Transverse colon (tissue), 4 donors: ENCODE measurements around the gene HEYL.

Experiments used
- EP300 ChIP-seq: sonication (generic); formaldehyde crosslinking; IDR thresholded peaks from one replicate; pipeline ENCODE4 v1.6.1; 2017; ENCODE audit warnings: antibody characterized with exemption, low read depth
- POLR2AphosphoS5 ChIP-seq, 3 donors: sonication (generic); formaldehyde crosslinking; IDR thresholded peaks; one replicate each; pipeline ENCODE4 v1.6.1; 2016; ENCODE audit warnings: antibody characterized with exemption in 3 of 3
- TF ChIP-seq, protein P1 (sequence below), 5 experiments: fragments of 200-600 bp in 3 of 5; fragments of 450-650 bp in 2 of 5; sonication (generic) in 3 of 5; IDR thresholded peaks; 1 replicate in 2 of 5; 2 replicates in 3 of 5; pipeline ENCODE4 v1.5.1; 2016 to 2017; ENCODE audit warnings: antibody characterized with exemption in 5 of 5, inconsistent platforms in 3 of 5, mild to moderate bottlenecking in 2 of 5, moderate library complexity in 1 of 5

DNA sequence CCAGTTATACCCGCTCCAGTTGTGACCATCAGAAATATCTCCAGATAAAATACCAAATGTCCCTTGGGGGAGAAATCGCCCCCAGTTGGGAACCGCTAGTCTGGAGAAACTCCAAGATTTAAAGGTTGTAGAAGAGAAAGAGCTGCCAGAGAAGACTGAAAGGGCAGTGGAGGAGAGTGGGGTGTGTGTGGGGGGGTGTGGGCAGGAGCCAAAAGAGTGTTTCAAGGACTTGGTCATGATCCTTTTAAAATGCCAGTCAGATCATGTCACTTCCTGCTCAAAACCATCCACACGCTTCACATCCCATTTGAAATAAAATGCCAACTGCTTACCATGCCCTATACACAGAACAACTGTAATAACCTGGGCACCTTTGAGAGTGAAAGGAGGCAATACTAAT lies 3.4 kb upstream of the HEYL start:
- TF ChIP-seq, protein P1, sequence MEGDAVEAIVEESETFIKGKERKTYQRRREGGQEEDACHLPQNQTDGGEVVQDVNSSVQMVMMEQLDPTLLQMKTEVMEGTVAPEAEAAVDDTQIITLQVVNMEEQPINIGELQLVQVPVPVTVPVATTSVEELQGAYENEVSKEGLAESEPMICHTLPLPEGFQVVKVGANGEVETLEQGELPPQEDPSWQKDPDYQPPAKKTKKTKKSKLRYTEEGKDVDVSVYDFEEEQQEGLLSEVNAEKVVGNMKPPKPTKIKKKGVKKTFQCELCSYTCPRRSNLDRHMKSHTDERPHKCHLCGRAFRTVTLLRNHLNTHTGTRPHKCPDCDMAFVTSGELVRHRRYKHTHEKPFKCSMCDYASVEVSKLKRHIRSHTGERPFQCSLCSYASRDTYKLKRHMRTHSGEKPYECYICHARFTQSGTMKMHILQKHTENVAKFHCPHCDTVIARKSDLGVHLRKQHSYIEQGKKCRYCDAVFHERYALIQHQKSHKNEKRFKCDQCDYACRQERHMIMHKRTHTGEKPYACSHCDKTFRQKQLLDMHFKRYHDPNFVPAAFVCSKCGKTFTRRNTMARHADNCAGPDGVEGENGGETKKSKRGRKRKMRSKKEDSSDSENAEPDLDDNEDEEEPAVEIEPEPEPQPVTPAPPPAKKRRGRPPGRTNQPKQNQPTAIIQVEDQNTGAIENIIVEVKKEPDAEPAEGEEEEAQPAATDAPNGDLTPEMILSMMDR (IDR thresholded peaks at IDR 0.05) = no peak
- TF ChIP-seq EP300 (no peak), POLR2AphosphoS5 (IDR thresholded peaks at IDR 0.05) (no peak)
